GM18505 (cell line): ENCODE results near the gene DIAPH1.
A peak's percentile ranks its signal among the peaks of the same experiment; 100 is the strongest.

Source experiments
- ATAC-seq: cut with Tn5 transposase; IDR thresholded peaks from one replicate; pipeline ENCODE4 v1.9.1; 2021; ENCODE audit not compliant: unreplicated experiment
- POLR2A ChIP-seq: IDR thresholded peaks from 4 replicates; pipeline ENCODE4 v1.6.1; 2011; ENCODE audit warnings: borderline replicate concordance; ENCODE audit not compliant: insufficient read depth, insufficient read length; ENCODE audit errors: extremely low read depth

DIAPH1 gene

DNA sequence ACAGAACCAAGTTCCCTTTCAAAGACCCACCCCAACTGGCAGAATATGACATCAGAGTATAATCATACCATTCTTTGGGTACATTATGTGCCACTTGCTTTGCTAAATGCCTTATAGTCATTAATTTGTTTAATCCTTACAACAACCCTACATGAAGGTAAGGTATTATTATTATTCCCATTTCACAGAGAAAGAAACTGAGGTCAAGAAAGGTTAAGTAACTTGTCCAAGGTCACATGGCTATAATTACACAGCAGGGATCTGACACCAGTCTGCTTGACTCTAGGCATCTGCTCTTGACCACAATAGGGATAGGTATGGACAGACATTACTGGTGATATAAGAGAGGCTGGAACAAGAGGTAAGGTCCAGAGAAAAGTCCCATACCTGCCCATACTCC lies 31.2 kb upstream of the DIAPH1 start:
- TF ChIP-seq POLR2A = no peak
- ATAC-seq = no peak

DNA sequence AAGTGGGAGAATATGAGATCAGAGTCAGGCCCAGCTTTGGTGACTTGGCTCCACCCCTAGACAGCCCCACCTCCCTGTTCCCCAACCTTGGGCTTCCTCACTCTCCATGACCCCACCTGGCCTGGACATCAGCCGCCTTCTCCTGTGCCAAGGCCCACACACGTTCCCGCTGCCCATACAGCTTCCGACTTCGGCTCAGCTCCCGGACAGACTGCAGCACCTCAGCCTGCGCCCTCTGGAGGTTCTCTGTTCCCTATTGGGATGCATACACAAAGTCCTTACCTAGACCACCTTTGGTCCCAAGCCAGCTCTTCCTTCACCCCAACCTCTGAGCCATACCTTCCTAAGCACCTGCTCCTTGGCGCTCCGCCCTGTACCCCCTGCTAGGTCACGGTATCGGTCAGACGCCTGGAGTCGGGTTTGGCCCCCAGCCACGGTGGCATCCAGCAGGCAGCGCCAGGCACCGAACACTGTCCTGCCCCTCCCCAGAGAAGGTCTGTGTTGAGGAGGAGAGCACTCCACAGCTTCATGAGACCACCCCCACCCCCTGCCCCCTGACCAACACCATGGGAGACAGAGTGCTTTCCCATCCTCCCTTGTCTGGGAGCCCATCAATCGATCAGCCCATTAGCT lies 30.4 kb upstream of the DIAPH1 start:
- TF ChIP-seq POLR2A = no peak
- ATAC-seq = no peak

DNA sequence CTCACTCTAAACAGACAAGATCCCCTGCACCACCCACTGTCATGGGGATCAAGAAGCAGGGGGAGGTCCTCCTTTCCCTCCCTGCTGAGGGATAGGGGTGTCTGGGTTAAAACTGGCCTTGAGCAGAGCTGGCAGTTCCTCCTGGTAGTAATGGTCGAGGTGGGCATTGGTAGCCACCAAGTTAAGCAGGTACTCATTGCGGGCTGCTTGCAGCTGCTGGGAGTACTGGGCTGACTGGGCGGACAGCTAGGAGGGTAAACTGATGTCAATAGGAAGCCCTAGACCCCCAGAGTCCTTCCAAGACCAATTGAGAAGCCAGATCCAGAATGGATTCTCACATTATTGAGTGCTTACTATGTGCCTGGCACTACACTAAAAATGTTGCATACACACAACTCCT lies 29.1 kb upstream of the DIAPH1 start:
- TF ChIP-seq POLR2A = no peak
- ATAC-seq = no peak

DNA sequence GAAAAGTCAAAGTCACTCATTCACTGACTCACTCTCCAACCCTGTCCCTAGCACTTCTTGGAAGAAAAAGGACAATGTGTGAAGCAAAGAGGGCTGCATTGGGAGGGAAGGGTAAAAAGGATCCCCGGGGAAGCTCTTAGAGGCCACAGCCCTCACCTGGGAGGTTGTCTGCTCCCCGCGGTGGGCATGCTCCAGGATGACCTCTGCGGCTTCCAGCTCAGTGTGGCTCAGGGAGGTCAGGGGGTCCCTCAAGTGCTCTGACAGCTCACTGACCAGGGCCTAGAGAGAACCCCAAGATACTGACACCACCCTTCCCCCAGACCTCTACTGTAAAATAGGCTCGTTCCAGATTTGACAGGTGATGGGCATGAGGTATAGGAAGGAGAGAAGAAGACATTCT lies 28.4 kb upstream of the DIAPH1 start:
- TF ChIP-seq POLR2A = no peak
- ATAC-seq = no peak

DNA sequence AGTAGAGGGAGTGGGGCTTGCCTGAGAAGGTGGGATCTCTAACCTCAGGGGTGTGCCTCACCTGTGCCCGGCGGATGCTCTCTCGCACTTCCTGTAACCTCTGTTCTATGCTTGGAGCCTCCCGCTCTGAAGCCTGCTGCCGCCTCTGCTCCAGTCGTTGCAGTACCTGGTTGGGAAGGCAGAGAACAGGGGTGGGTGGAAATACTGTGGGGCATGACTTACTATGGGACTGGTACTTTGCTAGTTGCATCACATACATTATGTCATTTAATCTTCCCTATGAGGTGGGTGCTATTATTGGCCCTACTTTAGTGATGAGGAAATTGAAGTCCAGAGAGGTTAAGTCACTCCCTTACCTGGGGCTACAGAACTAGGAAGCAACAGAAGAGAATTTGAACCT lies 27.2 kb upstream of the DIAPH1 start:
- TF ChIP-seq POLR2A = no peak
- no peak for ATAC-seq

DNA sequence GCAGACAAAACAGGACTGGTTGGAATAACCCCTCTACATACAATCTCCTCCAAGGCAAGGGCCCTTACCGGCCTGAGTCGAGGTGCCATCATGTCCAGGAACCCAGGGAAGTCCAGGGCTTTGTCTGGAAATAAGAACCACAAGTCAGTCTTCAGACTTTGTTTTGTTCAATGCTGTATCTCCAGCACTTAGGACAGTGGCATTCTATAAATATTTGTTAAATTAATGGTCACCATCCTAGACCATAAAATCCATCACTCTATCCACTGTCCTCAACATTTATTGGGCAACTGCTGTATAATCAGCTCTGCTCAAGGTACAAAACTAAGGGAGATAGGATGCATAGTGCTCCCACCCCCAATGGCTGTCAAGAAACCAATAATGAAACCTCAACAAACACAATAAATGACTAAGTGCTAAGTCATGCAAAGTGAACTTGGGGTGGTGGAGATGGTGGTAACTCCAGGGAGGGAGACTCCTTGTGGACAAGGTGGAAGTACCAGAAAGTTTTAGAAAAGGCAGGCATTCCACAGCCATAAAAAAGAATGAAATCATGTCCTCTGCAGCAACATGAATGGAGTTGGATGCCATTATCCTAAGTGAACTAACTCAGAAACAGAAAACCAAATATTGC lies 23.0 kb upstream of the DIAPH1 start:
- peak; percentile 31 for ATAC-seq
- TF ChIP-seq POLR2A = no peak

DNA sequence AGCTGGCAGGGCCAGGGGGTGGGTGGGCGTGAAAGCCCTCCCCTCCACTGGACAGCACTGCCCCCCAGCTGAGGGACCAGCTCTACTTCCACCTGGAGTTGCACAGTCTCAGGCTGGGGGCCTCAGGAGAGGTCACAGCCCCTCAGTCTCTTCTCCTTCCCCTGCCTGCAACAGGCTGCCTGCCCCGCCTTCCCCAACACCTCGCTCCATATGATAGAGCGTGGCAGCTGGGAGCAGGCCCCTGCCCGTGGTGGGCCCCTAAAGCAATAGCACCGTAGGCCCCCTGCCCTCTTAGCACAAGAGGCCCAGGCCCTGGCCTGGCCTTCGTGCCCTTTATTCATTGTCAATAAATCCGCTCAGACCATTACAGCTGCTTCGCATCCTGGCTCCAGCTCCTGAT lies 21.9 kb upstream of the DIAPH1 start:
- no peak for TF ChIP-seq POLR2A
- no peak for ATAC-seq

DNA sequence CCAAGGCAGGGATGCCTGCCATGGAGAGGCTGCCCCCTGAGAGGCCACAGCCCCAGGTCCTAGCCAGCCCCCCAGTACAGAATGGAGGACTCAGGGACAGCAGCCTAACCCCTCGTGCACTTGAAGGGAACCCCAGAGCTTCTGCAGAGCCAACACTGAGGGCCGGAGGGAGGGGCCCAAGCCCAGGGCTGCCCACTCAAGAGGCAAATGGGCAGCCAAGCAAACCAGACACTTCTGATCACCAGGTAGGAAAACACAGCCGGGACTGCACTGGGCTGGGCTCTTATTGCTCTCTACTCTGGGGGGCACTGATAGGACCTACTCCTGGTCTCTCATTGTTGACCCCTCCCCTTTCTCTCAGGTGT lies 21.2 kb upstream of the DIAPH1 start:
- no peak for ATAC-seq
- TF ChIP-seq POLR2A = no peak

DNA sequence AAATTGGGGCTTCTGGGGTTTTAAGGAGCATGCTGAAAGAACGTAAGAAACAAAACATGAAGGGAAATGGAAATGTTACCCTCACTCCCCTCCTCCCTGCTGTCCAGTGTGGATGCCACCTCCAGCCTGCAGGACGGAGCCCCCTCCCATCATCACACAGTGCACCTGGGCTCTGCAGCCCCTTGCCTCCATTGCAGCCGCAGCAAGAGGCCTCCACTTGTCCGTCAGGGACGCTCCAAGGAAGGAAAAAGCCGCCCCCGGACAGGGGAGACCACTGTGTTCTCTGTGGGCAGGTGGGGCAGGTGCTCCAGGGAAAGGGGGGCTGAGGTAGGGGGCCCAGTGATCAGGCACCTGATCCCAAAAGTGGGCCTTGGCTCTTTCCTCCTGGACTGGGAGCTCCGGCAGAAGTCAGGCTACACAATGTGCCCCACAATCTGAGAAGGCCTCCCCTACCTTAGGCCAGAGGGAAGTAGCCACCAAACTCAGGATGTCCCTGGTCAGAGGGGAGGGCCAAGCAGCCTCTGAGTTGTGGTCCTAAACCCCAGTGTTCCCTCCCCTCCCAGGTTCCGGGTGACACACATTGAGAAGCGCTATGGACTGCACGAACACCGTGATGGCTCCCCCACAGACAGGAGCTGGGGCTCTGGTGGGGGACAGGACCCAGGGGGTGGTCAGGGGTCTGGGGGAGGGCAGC lies 20.7 kb upstream of the DIAPH1 start:
- no peak for TF ChIP-seq POLR2A
- no peak for ATAC-seq

DNA sequence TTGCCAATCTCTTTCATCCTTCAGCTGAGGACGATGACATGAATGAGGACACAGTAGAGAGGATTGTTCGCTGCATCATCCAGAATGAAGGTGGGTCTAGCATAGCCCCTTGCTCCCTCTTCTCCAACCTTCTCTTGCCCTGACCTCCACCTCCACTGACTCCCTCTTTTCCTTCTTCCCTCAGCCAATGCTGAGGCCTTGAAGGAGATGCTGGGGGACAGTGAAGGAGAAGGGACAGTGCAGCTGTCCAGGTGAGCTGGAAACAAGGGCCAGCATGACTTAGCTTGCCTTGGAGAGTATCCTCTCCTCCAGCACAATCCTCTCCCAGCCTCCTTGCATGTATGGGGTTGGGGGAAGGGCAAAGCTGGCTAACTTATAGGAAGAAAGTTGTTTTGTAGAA lies 20.0 kb upstream of the DIAPH1 start:
- no peak for TF ChIP-seq POLR2A
- ATAC-seq = no peak

DNA sequence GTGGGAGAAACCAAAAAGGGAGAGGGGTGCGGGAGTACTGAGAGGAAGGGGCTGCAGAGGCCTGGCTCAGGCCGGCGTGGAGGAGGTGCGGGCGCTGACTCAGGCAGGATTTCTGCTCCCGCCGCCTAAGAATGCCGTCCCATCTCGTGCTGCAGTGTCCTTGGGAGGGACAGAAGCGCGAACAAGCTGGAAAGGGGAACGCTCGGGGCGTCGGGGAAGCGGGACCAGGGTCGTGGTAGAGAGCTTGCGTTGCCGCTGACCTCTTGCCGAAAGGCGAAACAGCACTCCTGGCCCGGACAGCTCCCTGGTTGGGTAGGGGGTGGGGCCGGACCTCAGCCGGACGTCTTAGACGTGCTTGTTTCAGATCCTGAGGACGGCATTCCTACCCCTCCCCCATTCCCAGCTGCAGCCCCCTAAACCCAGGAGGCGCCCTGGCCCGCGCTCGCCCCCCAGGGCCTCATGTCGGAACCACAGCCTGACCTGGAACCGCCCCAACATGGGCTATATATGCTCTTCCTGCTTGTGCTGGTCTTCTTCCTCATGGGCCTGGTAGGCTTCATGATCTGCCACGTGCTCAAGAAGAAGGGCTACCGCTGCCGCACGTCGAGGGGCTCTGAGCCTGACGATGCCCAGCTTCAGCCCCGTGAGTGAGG lies 19.1 kb upstream of the DIAPH1 start:
- peak; percentile 5 for TF ChIP-seq POLR2A
- ATAC-seq = no peak

DNA sequence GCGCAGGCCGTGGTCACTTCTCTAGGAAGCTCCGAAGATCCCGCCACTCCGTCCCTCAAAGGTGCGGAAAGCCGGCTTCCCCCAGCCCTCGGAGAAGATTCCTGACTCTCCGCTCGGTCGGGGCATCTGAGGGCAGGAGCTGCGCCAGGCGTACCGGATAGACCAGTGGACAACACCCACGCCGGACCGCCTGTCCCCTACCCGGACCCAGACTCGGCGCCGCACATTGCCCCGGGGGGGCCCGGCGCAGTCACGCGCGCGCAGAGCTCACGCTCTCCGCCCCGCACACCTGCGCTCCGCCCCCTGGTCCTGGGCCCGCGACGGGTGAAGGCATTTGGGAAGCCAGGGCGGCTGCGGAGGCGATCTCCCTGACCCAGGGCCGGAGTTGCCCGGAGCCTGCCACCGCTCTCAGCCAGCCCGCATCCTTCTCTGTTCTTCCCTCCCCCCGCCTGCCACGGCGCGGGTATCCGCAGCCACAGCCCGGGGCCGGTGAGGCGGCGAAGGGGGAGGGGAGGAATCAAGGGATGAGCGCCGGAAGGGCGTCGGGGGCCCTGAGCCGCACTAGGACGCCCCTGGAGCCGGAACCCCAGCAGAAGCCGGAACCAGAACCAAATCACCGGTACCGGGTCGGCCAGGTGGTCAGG lies 18.4 kb upstream of the DIAPH1 start:
- peak; percentile 4 for TF ChIP-seq POLR2A
- peak; percentile 28 for ATAC-seq

DNA sequence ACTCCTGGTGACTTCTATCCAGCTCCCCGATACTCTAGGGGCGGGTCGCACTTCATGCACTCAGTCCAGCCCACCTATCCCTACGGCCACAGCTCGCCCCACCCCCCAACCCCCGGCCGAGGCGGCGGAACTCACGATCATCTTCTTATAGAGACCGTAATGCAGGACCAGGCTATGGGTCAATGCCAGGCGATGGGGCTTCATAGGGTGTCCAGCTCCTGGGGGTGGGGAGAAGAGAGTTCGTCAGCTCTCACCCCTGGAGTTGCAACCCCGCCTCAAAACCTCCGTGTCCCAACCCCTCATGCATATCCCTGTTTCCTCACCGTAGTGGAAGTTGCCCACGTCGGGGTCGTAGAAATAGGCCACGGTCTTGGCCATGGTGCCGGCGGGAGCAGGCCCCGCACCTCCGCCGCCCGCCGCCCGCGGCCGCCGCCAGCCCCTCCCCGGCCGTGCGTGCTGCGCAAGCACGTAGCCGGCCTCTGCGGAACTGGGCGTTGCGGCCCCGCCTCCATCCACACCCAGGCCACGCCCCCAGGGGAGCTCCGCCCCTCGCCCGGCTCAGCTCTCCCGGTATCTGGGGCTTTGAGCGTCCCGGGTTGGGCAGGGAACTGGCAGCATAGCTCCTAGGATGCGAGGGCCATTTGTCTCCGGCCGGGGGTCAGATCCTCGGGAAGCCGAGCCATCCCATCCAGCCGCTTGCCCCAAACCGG lies 17.8 kb upstream of the DIAPH1 start, which contains the start of the genes HDAC3 and RELL2:
HDAC3 (minus strand) TSS at position 437 of the 710 bp plus-strand sequence; CDS start at position 378, 59 bp downstream.
RELL2 (plus strand) TSS at position 585 of the 710 bp plus-strand sequence. CDS start 1,229 bp downstream, outside the sequence.
- ATAC-seq = peak; percentile 73
- peak; percentile 84 for TF ChIP-seq POLR2A
